ENCODE results near the gene ACIN1.

The ACIN1 gene

GRCh38 chr14:23105348-23105824, 10.4 kb upstream of the ACIN1 start:
- DNase-seq (ENCODE audit: low read depth in 2 of 3, low spot score in 2 of 3): no peak

GRCh38 chr14:23104591-23105347, 9.8 kb upstream of the ACIN1 start, which contains the start of gene CIROP:
CIROP (minus strand) TSS chr14:23104989; CDS start chr14:23104920, 69 bp downstream.
- DNase-seq (ENCODE audit: low read depth in 2 of 3, low spot score in 2 of 3): no peak

GRCh38 chr14:23104070-23104590, 9.2 kb upstream of the ACIN1 start:
- DNase-seq (ENCODE audit: low read depth in 2 of 3, low spot score in 2 of 3): no peak

- DNase-seq (ENCODE audit: low read depth in 2 of 3, low spot score in 2 of 3): no peak
These were observed 8.6 kb upstream of the ACIN1 start for GRCh38 chr14:23103581-23103980.

- DNase-seq (ENCODE audit: low read depth in 2 of 3, low spot score in 2 of 3): no peak
These were observed 7.9 kb upstream of the ACIN1 start for GRCh38 chr14:23102801-23103200.

GRCh38 chr14:23101986-23102625, 7.2 kb upstream of the ACIN1 start:
- no peak for DNase-seq (ENCODE audit: low read depth in 2 of 3, low spot score in 2 of 3)

GRCh38 chr14:23101213-23101970, 6.5 kb upstream of the ACIN1 start:
- no peak for DNase-seq (ENCODE audit: low read depth in 2 of 3, low spot score in 2 of 3)

- no peak for DNase-seq (ENCODE audit: low read depth in 2 of 3, low spot score in 2 of 3)
These were observed 4.4 kb upstream of the ACIN1 start for GRCh38 chr14:23099212-23099861.

- DNase-seq (ENCODE audit: low read depth in 2 of 3, low spot score in 2 of 3): no peak
These were observed 2.9 kb upstream of the ACIN1 start for GRCh38 chr14:23097786-23098185.

- DNase-seq (ENCODE audit: low read depth in 2 of 3, low spot score in 2 of 3): peak in 2 of 3 experiments; percentile 64 to 80
These were observed 516 bp upstream of the ACIN1 start, which contains the start of gene C14orf119 for GRCh38 chr14:23095196-23096108. C14orf119 (plus strand) TSS chr14:23095505; CDS start chr14:23097659, 2,154 bp downstream.

- no peak for DNase-seq (ENCODE audit: low read depth in 2 of 3, low spot score in 2 of 3)
These were observed 808 bp downstream of the ACIN1 start for GRCh38 chr14:23093991-23094665.

GRCh38 chr14:23093526-23093925, 1.4 kb downstream of the ACIN1 start:
- no peak for DNase-seq (ENCODE audit: low read depth in 2 of 3, low spot score in 2 of 3)

- DNase-seq (ENCODE audit: low read depth in 2 of 3, low spot score in 2 of 3): no peak
These were observed 1.8 kb downstream of the ACIN1 start for GRCh38 chr14:23093104-23093503.

GRCh38 chr14:23091294-23092225, 3.4 kb downstream of the ACIN1 start:
- DNase-seq (ENCODE audit: low read depth in 2 of 3, low spot score in 2 of 3): no peak

- DNase-seq (ENCODE audit: low read depth in 2 of 3, low spot score in 2 of 3): no peak
These were observed 4.7 kb downstream of the ACIN1 start for GRCh38 chr14:23090254-23090636.

GRCh38 chr14:23089498-23090253, 5.3 kb downstream of the ACIN1 start:
- DNase-seq (ENCODE audit: low read depth in 2 of 3, low spot score in 2 of 3): no peak

- DNase-seq (ENCODE audit: low read depth in 2 of 3, low spot score in 2 of 3): no peak
These were observed 8.4 kb downstream of the ACIN1 start for GRCh38 chr14:23086565-23086964.
